Skeletal muscle tissue (tissue), 4 donors: ENCODE results near the gene ZCCHC10. TPM values are rescaled to one million over a fixed set of nuclear protein-coding genes. Genes with fewer than 3 reads are reported as not detected.
"Not testable (repeated sequence)": the region's sequence is repeated elsewhere in the genome, so short reads cannot be mapped to it uniquely, and the experiment has no call there.

Source experiments
- H3K27ac ChIP-seq: one replicate; pipeline ENCODE4 v1.7.0; 2013; ENCODE audit warnings: mild to moderate bottlenecking, low read depth, low read length, inconsistent platforms
- H3K27me3 ChIP-seq, 3 donors: one replicate each; pipeline ENCODE4 v1.7.0; 2013; ENCODE audit warnings: low read length in 3 of 3; ENCODE audit not compliant: control insufficient read depth in 3 of 3, insufficient read depth in 3 of 3
- H3K36me3 ChIP-seq, 3 donors: one replicate each; pipeline ENCODE4 v1.7.0; 2013; ENCODE audit warnings: low read length in 3 of 3; ENCODE audit not compliant: control insufficient read depth in 3 of 3, insufficient read depth in 3 of 3
- H3K4me1 ChIP-seq, 3 donors: one replicate each; pipeline ENCODE4 v1.7.0; 2013; ENCODE audit warnings: low read length in 3 of 3, mild to moderate bottlenecking in 3 of 3; ENCODE audit not compliant: control insufficient read depth in 3 of 3, insufficient read depth in 3 of 3
- H3K4me3 ChIP-seq, 3 donors: one replicate each; pipeline ENCODE4 v1.7.0; 2013; ENCODE audit warnings: low read length in 3 of 3
- H3K9ac ChIP-seq, 3 donors: one replicate each; pipeline ENCODE4 v1.7.0; 2013; ENCODE audit warnings: low read length in 3 of 3, mild to moderate bottlenecking in 3 of 3, moderate library complexity in 2 of 3, low read depth in 1 of 3
- H3K9me3 ChIP-seq, 3 donors: one replicate each; pipeline ENCODE4 v1.7.0; 2013; ENCODE audit warnings: low read length in 3 of 3; ENCODE audit not compliant: control insufficient read depth in 3 of 3
- total RNA-seq: library from RNA; depleted of rRNA; stranded (reverse); fragments of >200 nt; gene quantifications from one replicate; pipeline ENCODE4 v1.2.3, GENCODE V29; 2014
- donor health status: Osteomylitis.

The ZCCHC10 gene
- total RNA-seq, 1 donor from 2014 or later: 11.0 TPM

- peaks cover 5 to 16% (median 15%) of the 10 kb centered on the region in 3 donors for H3K4me1 ChIP-seq
- H3K27ac ChIP-seq: peak overlapping the region; percentile 99
- no peaks in the 10 kb centered on the region for H3K27me3 ChIP-seq
- peak overlapping the region; percentile 82 to 98 (median 88) for H3K4me3 ChIP-seq
- H3K9me3 ChIP-seq: no peaks in the 10 kb centered on the region
- peaks cover 0 to 2% (median 0%) of the 10 kb centered on the region in 3 donors for H3K36me3 ChIP-seq
- H3K9ac ChIP-seq: peak overlapping the region; percentile 96 to 98 (median 98)
These were observed 63.8 kb downstream of the ZCCHC10 start for GRCh38 chr5:132962429-132963021.

- Histone ChIP-seq H3K9me3 (no peaks in the 10 kb centered on the region), H3K4me1 (peaks cover 5 to 16% (median 15%) of the 10 kb centered on the region in 3 donors), H3K9ac (peak overlapping the region; percentile 96 to 98 (median 98)), H3K36me3 (peaks cover 0 to 2% (median 0%) of the 10 kb centered on the region in 3 donors), H3K27ac (peak overlapping the region; percentile 99), H3K27me3 (no peaks in the 10 kb centered on the region), H3K4me3 (peak overlapping the region; percentile 82 to 98 (median 88))
These were observed 64.5 kb downstream of the ZCCHC10 start for GRCh38 chr5:132961887-132962286.

- not testable (repeated sequence) for H3K36me3 ChIP-seq, H3K27me3 ChIP-seq, H3K9me3 ChIP-seq
- H3K9ac ChIP-seq: peak overlapping the region in 2 of 3 donors; percentile 98
- peaks cover 5 to 16% (median 15%) of the 10 kb centered on the region in 3 donors for H3K4me1 ChIP-seq
- H3K27ac ChIP-seq: peak overlapping the region; percentile 99
- peak overlapping the region in 1 of 3 donors; percentile 82 for H3K4me3 ChIP-seq
These were observed 65.1 kb downstream of the ZCCHC10 start for GRCh38 chr5:132961123-132961815.

GRCh38 chr5:132956166-132956799 is 70.1 kb downstream of the ZCCHC10 start:
- peaks cover 10 to 19% (median 10%) of the 10 kb centered on the region in 3 donors for H3K4me1 ChIP-seq
- H3K9me3 ChIP-seq, H3K4me3 ChIP-seq, H3K27me3 ChIP-seq, H3K36me3 ChIP-seq, H3K27ac ChIP-seq, H3K9ac ChIP-seq: not testable (repeated sequence)

GRCh38 chr5:132953710-132954109 is 72.6 kb downstream of the ZCCHC10 start:
- H3K9ac ChIP-seq: no peak overlapping the region
- no peaks in the 10 kb centered on the region for H3K9me3 ChIP-seq
- H3K4me3 ChIP-seq: no peak overlapping the region
- no peak overlapping the region for H3K27ac ChIP-seq
- H3K27me3 ChIP-seq: no peaks in the 10 kb centered on the region
- H3K36me3 ChIP-seq: peaks cover 3 to 7% (median 5%) of the 10 kb centered on the region in 3 donors
- H3K4me1 ChIP-seq: peaks cover 3 to 10% (median 7%) of the 10 kb centered on the region in 3 donors

DNA sequence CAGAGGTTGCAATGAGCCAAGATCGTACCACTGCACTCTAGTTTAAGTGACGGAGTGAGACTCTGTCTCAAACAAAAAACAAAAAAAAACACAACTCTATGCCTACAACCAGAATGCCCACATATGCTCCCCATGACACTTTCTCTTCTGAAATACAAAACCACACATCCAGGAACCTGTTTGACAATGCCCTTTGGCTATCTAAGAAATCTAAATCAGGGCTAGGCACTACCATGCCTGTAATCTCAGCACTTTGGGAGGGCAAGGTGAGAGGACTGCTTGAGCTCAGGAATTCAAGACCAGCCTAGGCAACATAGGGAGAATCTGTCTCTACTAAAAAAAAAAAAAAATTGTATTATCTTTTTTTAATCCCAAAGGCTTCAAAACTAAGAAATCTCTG is 73.5 kb downstream of the ZCCHC10 start:
- Histone ChIP-seq H3K27me3 (no peaks in the 10 kb centered on the region), H3K27ac (no peak overlapping the region), H3K36me3 (peaks cover 3 to 7% (median 5%) of the 10 kb centered on the region in 3 donors), H3K4me3 (no peak overlapping the region), H3K4me1 (peaks cover 3 to 10% (median 10%) of the 10 kb centered on the region in 3 donors), H3K9ac (no peak overlapping the region), H3K9me3 (no peaks in the 10 kb centered on the region)

- Histone ChIP-seq H3K27me3 (no peaks in the 10 kb centered on the region), H3K9me3 (no peaks in the 10 kb centered on the region), H3K4me1 (peaks cover 3 to 10% (median 10%) of the 10 kb centered on the region in 3 donors), H3K9ac (no peak overlapping the region), H3K27ac (no peak overlapping the region), H3K4me3 (no peak overlapping the region), H3K36me3 (peaks cover 3 to 7% (median 5%) of the 10 kb centered on the region in 3 donors)
These were observed 74.5 kb downstream of the ZCCHC10 start for GRCh38 chr5:132951897-132952296.

GRCh38 chr5:132949136-132949535 is 77.2 kb downstream of the ZCCHC10 start:
- peaks cover under 1 to 5% (median 4%) of the 10 kb centered on the region in 3 donors for H3K4me1 ChIP-seq
- H3K36me3 ChIP-seq: peaks cover 0 to 1% (median 0%) of the 10 kb centered on the region in 3 donors

DNA sequence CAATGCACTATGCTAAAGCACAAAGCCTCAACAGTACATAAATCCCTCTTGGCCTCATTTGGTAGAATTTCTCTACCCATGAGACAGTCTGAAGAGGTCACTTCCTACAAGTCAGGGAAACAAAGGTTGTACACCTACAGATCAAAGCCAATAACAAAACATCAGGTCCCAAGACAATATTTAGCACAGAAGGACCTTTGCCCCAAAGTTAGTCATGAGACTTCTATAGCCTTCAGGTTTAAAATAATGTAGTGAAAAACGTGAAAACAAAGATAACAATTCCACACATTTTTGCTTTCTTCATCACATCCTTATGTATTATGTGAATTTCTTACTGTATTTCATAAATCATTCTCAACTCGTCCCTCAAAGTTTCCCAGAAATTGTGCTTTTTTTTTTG is 78.7 kb downstream of the ZCCHC10 start:
- H3K4me1 ChIP-seq: peaks cover 9 to 13% (median 11%) of the 10 kb centered on the region in 3 donors
- no peak overlapping the region for H3K27ac ChIP-seq

More at GRCh38 chr5:132949136-132949535, 77.2 kb downstream of the ZCCHC10 start:
- no peak overlapping the region for H3K4me3 ChIP-seq
- no peaks in the 10 kb centered on the region for H3K27me3 ChIP-seq
- H3K9ac ChIP-seq: no peak overlapping the region
- no peaks in the 10 kb centered on the region for H3K9me3 ChIP-seq
- no peak overlapping the region for H3K27ac ChIP-seq

More for the DNA sequence above, 78.7 kb downstream of the ZCCHC10 start:
- Histone ChIP-seq H3K9me3 (no peaks in the 10 kb centered on the region), H3K27me3 (no peaks in the 10 kb centered on the region), H3K36me3 (peaks cover 0 to 3% (median 0%) of the 10 kb centered on the region in 3 donors), H3K4me3 (no peak overlapping the region), H3K9ac (no peak overlapping the region)
